ENCODE data around the gene LINS1. TPM values are rescaled to one million over a fixed set of nuclear protein-coding genes. Genes with fewer than 3 reads are reported as not detected.

The LINS1 gene
- polyA plus RNA-seq, 1 donor (not counting 4 experiments of a cell fraction or from before 2014, with no cell fraction given): 19.4 TPM

DNA sequence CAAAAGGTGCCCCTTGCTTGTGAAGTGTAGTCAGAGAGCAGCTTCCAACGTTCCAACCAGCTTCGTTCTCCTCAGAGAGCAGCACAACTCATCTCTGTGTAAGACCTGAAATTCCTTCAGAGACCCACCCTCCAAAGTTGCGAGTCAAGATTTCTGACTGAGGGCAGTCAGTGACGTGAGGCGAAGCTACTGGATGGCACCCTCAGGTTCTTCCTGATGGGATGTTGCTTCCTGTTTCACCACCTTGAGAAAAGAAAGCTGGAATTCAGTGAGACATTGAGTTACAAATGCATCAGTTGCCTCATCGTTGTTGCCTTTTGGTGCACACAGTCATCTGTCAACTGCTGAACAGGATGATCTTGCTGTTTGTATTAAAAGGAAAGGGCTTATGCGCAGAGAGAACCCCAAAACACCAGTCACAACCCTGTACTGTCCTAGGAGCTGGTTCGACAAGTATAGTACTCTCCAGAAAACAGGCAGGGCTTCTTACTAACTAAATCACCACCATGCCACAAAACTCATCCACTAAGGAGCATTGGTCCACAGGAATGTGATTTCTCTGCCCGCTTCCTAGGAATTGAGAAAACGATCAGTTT is 73.1 kb downstream of the LINS1 start, which contains the start of gene CERS3:
TSS of gene CERS3 (minus strand) at position 118 of the 596 bp plus-strand sequence. CDS start 27,101 bp downstream, outside the sequence.
- H3K4me3 ChIP-seq (ENCODE audit: control insufficient read depth in 2 of 3, extremely low read depth in 1 of 3, insufficient read depth in 2 of 3, low read depth in 1 of 3, low read length in 3 of 3): peak within 1 kb of the TSS; percentile 49 to 94 (median 49)
- dilution Hi-C loops (cut with MboI; ENCODE audit: extremely low pct_ligation_motif_present, low sequenced_read_pairs): no loop called here
- H3K27me3 ChIP-seq (ENCODE audit: control insufficient read depth, extremely low read depth, insufficient read depth, low read length): no peaks in the 10 kb centered on the region
- no peaks in the 10 kb centered on the region for H4K20me1 ChIP-seq (ENCODE audit: control insufficient read depth, extremely low read depth, insufficient read depth, low read length)
- peaks cover 2% of the 10 kb centered on the region for H3K79me2 ChIP-seq (ENCODE audit: control insufficient read depth, insufficient read depth, low read length)
- H3K9me3 ChIP-seq (ENCODE audit: control insufficient read depth, low read depth, low read length): no peaks in the 10 kb centered on the region
- no peak for DNase-seq (ENCODE audit: low read depth, low spot score)
- no peaks in the 10 kb centered on the region for H3K36me3 ChIP-seq (ENCODE audit: control insufficient read depth in 2 of 2, extremely low read depth in 1 of 2, insufficient read depth in 2 of 2, low read length in 2 of 2)
- TF ChIP-seq, protein P1, sequence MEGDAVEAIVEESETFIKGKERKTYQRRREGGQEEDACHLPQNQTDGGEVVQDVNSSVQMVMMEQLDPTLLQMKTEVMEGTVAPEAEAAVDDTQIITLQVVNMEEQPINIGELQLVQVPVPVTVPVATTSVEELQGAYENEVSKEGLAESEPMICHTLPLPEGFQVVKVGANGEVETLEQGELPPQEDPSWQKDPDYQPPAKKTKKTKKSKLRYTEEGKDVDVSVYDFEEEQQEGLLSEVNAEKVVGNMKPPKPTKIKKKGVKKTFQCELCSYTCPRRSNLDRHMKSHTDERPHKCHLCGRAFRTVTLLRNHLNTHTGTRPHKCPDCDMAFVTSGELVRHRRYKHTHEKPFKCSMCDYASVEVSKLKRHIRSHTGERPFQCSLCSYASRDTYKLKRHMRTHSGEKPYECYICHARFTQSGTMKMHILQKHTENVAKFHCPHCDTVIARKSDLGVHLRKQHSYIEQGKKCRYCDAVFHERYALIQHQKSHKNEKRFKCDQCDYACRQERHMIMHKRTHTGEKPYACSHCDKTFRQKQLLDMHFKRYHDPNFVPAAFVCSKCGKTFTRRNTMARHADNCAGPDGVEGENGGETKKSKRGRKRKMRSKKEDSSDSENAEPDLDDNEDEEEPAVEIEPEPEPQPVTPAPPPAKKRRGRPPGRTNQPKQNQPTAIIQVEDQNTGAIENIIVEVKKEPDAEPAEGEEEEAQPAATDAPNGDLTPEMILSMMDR (optimal IDR thresholded peaks at IDR 0.05 in 1 of 3, IDR thresholded peaks at IDR 0.05 in 1 of 3, conservative IDR thresholded peaks at IDR 0.05 in 1 of 3; ENCODE audit: extremely low read depth in 1 of 3, insufficient read depth in 2 of 3, low read length in 3 of 3): no peak
- no peak for TF ChIP-seq EZH2 (IDR thresholded peaks at IDR 0.05; ENCODE audit: low read length)
- peak within 1 kb of the TSS; percentile 64 for H2AFZ ChIP-seq (ENCODE audit: control insufficient read depth, low read length)
- peak; percentile 98 for FAIRE-seq
- no peaks in the 10 kb centered on the region for H3K9me1 ChIP-seq (ENCODE audit: control insufficient read depth, extremely low read depth, insufficient read depth, low read length)
- peaks cover 21% of the 10 kb centered on the region for H3K4me1 ChIP-seq (ENCODE audit: control insufficient read depth, extremely low read depth, insufficient read depth, low read length)
- H3K4me2 ChIP-seq (ENCODE audit: control insufficient read depth, extremely low read depth, insufficient read depth, low read depth, low read length): peak within 1 kb of the TSS; percentile 81
- peak within 1 kb of the TSS; percentile 82 for H3K9ac ChIP-seq (ENCODE audit: control insufficient read depth, extremely low read depth, insufficient read depth, low read length)
- H3K27ac ChIP-seq (ENCODE audit: control insufficient read depth, insufficient read depth, low read length): peak within 1 kb of the TSS; percentile 87

DNA sequence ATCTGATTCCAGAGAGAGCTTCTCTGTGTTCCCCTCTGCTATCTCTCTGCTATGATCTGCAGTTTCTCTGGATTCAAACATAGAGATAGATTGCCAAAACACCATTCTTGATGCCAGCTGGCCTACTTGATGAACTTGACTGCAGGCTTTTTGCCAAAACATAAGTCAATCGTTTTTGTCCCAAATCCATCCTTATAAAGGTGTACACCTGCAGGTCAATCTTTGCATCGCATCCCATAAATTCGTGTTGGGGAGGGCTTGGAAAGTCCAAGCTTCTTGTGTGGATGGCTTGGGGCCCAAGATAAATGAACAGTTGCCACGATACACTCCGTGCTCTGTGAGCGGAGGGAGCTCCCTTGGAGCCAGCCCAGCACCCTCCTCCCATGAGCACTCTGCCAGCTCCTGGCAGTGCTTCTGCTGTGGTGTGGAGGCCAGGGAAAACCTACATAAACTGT is 75.9 kb downstream of the LINS1 start:
- Histone ChIP-seq H3K4me3 (ENCODE audit: control insufficient read depth in 2 of 3, extremely low read depth in 1 of 3, insufficient read depth in 2 of 3, low read depth in 1 of 3, low read length in 3 of 3) (no peak overlapping the region), H3K79me2 (ENCODE audit: control insufficient read depth, insufficient read depth, low read length) (peaks cover 2% of the 10 kb centered on the region), H3K9me1 (ENCODE audit: control insufficient read depth, extremely low read depth, insufficient read depth, low read length) (no peaks in the 10 kb centered on the region), H3K27me3 (ENCODE audit: control insufficient read depth, extremely low read depth, insufficient read depth, low read length) (no peaks in the 10 kb centered on the region), H3K4me2 (ENCODE audit: control insufficient read depth, extremely low read depth, insufficient read depth, low read depth, low read length) (peak overlapping the region; percentile 0), H4K20me1 (ENCODE audit: control insufficient read depth, extremely low read depth, insufficient read depth, low read length) (no peaks in the 10 kb centered on the region), H3K27ac (ENCODE audit: control insufficient read depth, insufficient read depth, low read length) (no peak overlapping the region), H3K9me3 (ENCODE audit: control insufficient read depth, low read depth, low read length) (no peaks in the 10 kb centered on the region), H3K4me1 (ENCODE audit: control insufficient read depth, extremely low read depth, insufficient read depth, low read length) (peaks cover 18% of the 10 kb centered on the region), H3K9ac (ENCODE audit: control insufficient read depth, extremely low read depth, insufficient read depth, low read length) (no peak overlapping the region), H3K36me3 (ENCODE audit: control insufficient read depth in 2 of 2, extremely low read depth in 1 of 2, insufficient read depth in 2 of 2, low read length in 2 of 2) (peaks cover 0 to 2% of the 10 kb centered on the region in 2 experiments), H2AFZ (ENCODE audit: control insufficient read depth, low read length) (no peak overlapping the region)
- no peak for TF ChIP-seq EZH2 (IDR thresholded peaks at IDR 0.05; ENCODE audit: low read length)
- TF ChIP-seq, protein P1 (optimal IDR thresholded peaks at IDR 0.05 in 1 of 3, IDR thresholded peaks at IDR 0.05 in 1 of 3, conservative IDR thresholded peaks at IDR 0.05 in 1 of 3; ENCODE audit: extremely low read depth in 1 of 3, insufficient read depth in 2 of 3, low read length in 3 of 3): peak in 2 of 3 experiments; percentile 17 to 18
- no peak for DNase-seq (ENCODE audit: low read depth, low spot score)
- no peak for FAIRE-seq
- dilution Hi-C loops (cut with MboI; ENCODE audit: extremely low pct_ligation_motif_present, low sequenced_read_pairs): no loop called here

All from keratinocyte (primary cell).